Measurements from ENCODE around the gene ADISSP. TPM values are rescaled to one million over a fixed set of nuclear protein-coding genes. Genes with fewer than 3 reads are reported as not detected.

Gene ADISSP
- total RNA-seq, 3 donors from 2014 or later = 12.3 to 29.3 (median 15.7) TPM

GRCh38 chr20:3711484-3711941 is 56.0 kb downstream of the ADISSP start:
- H3K4me3 ChIP-seq = peak overlapping the region in 1 of 3 donors; percentile 31
- no peak for DNase-seq (ENCODE audit: low spot score in 2 of 2)
- intact Hi-C loops (cut with DNase I; ENCODE audit: low total_unique reads) = loop anchor here (5.0 kb wide), 1 partner anchor 1124 kb away; no protein-coding TSS in a partner anchor

GRCh38 chr20:3710703-3711483 is 56.7 kb downstream of the ADISSP start:
- intact Hi-C loops (cut with DNase I; ENCODE audit: low total_unique reads) = loop anchor here (5.0 kb wide), 1 partner anchor 1124 kb away; no protein-coding TSS in a partner anchor
- Histone ChIP-seq H3K9me3 (no peaks in the 10 kb centered on the region), H3K27me3 (no peaks in the 10 kb centered on the region), H3K4me3 (peak overlapping the region in 2 of 3 donors; percentile 0 to 23), H3K36me3 (no peaks in the 10 kb centered on the region), H3K4me1 (peaks cover 0 to 3% of the 10 kb centered on the region in 2 donors), H3K27ac (peak overlapping the region in 1 of 2 donors; percentile 55)
- peak in 1 of 3 donors; percentile 40 for TF ChIP-seq POLR2AphosphoS5 (IDR thresholded peaks at IDR 0.05)
- peak; percentile 68 to 92 (median 83) for TF ChIP-seq CTCF (IDR thresholded peaks at IDR 0.05)
- no peak for TF ChIP-seq POLR2A (IDR thresholded peaks at IDR 0.05)
- peak in 1 of 2 donors; percentile 70 for DNase-seq (ENCODE audit: low spot score in 2 of 2)

More at GRCh38 chr20:3711484-3711941, 56.0 kb downstream of the ADISSP start:
- H3K4me1 ChIP-seq = peaks cover 0 to 3% of the 10 kb centered on the region in 2 donors
- H3K9me3 ChIP-seq = no peaks in the 10 kb centered on the region
- no peaks in the 10 kb centered on the region for H3K27me3 ChIP-seq
- TF ChIP-seq POLR2A (IDR thresholded peaks at IDR 0.05) (no peak), CTCF (IDR thresholded peaks at IDR 0.05) (no peak), POLR2AphosphoS5 (IDR thresholded peaks at IDR 0.05) (no peak)
- H3K36me3 ChIP-seq = no peaks in the 10 kb centered on the region
- H3K27ac ChIP-seq = no peak overlapping the region

GRCh38 chr20:3710011-3710466 is 57.5 kb downstream of the ADISSP start:
- TF ChIP-seq CTCF (IDR thresholded peaks at IDR 0.05) (no peak), POLR2AphosphoS5 (IDR thresholded peaks at IDR 0.05) (no peak), POLR2A (IDR thresholded peaks at IDR 0.05) (no peak)
- no peak for DNase-seq (ENCODE audit: low spot score in 2 of 2)
- intact Hi-C loops (cut with DNase I; ENCODE audit: low total_unique reads) = loop anchor here (5.0 kb wide), 1 partner anchor 1123 kb away; no protein-coding TSS in a partner anchor
- H3K4me3 ChIP-seq = peak overlapping the region in 1 of 3 donors; percentile 23
- peak overlapping the region in 1 of 2 donors; percentile 55 for H3K27ac ChIP-seq
- no peaks in the 10 kb centered on the region for H3K9me3 ChIP-seq
- no peaks in the 10 kb centered on the region for H3K27me3 ChIP-seq
- no peaks in the 10 kb centered on the region for H3K36me3 ChIP-seq
- peaks cover 0 to 3% of the 10 kb centered on the region in 2 donors for H3K4me1 ChIP-seq

- H3K4me1 ChIP-seq = peaks cover 0 to 3% of the 10 kb centered on the region in 2 donors
- H3K27ac ChIP-seq = no peak overlapping the region
- intact Hi-C loops (cut with DNase I; ENCODE audit: low total_unique reads) = no loop called here
- no peaks in the 10 kb centered on the region for H3K27me3 ChIP-seq
- H3K36me3 ChIP-seq = no peaks in the 10 kb centered on the region
- no peak overlapping the region for H3K4me3 ChIP-seq
- no peaks in the 10 kb centered on the region for H3K9me3 ChIP-seq
- TF ChIP-seq POLR2A (IDR thresholded peaks at IDR 0.05) = no peak
- no peak for TF ChIP-seq CTCF (IDR thresholded peaks at IDR 0.05)
- no peak for TF ChIP-seq POLR2AphosphoS5 (IDR thresholded peaks at IDR 0.05)
- no peak for DNase-seq (ENCODE audit: low spot score in 2 of 2)
Observed at GRCh38 chr20:3707508-3707899, 60.0 kb downstream of the ADISSP start.
